ENCODE measurements around the gene CACNA2D3. TPM values are rescaled to one million over a fixed set of nuclear protein-coding genes. Genes with fewer than 3 reads are reported as not detected.

Gene CACNA2D3
- polyA plus RNA-seq, 1 donor from 2014 or later, result 26.2 TPM

DNA sequence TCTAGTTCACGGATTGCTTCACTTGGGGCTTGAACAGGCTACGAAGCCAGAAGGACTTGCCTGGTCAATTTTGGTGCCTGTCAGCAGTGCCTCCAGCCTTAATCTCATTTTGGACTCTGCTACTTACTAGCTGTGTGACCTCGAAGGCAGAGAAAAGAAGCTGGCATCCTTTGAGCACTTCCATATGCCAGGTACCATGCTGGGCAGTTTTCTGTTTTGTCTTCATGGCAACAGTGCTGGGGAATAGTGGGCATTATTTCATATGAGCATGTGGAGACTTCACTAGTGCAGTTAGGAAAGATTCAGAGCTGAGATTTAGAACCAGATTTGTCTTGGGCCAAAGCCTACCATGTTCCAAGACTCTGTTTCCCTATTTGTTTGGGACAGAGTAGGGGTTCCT, 713.3 kb downstream of the CACNA2D3 start:
- Histone ChIP-seq H3K79me2 (replicated peaks; ENCODE audit: insufficient read depth, low read length) (no peaks in the 10 kb centered on the region), H3K27me3 (ENCODE audit: insufficient read depth, low read depth, low read length) (no peaks in the 10 kb centered on the region), H3K9me3 (ENCODE audit: low read length) (no peaks in the 10 kb centered on the region), H2AFZ (ENCODE audit: low read depth, low read length) (no peak overlapping the region), H3K9ac (ENCODE audit: low read length) (no peak overlapping the region), H3F3A (ENCODE audit: insufficient read depth, low read length, poor library complexity, severe bottlenecking) (no peaks in the 10 kb centered on the region), H4K20me1 (ENCODE audit: insufficient read depth) (no peaks in the 10 kb centered on the region), H3K4me3 (ENCODE audit: low read length) (no peak overlapping the region), H3K4me2 (ENCODE audit: low read length) (no peak overlapping the region), H3K9me2 (ENCODE audit: insufficient read depth, low read length) (no peaks in the 10 kb centered on the region), H3K36me3 (ENCODE audit: insufficient read depth, low read length) (no peaks in the 10 kb centered on the region), H3K27ac (ENCODE audit: low read length) (no peak overlapping the region)
- TF ChIP-seq POLR2AphosphoS5 (IDR thresholded peaks at IDR 0.05), result no peak
- no peak for TF ChIP-seq RAD21 (conservative IDR thresholded peaks at IDR 0.05)
- TF ChIP-seq TAF1 (IDR thresholded peaks at IDR 0.05; ENCODE audit: low read depth), result no peak
- TF ChIP-seq, protein P1, sequence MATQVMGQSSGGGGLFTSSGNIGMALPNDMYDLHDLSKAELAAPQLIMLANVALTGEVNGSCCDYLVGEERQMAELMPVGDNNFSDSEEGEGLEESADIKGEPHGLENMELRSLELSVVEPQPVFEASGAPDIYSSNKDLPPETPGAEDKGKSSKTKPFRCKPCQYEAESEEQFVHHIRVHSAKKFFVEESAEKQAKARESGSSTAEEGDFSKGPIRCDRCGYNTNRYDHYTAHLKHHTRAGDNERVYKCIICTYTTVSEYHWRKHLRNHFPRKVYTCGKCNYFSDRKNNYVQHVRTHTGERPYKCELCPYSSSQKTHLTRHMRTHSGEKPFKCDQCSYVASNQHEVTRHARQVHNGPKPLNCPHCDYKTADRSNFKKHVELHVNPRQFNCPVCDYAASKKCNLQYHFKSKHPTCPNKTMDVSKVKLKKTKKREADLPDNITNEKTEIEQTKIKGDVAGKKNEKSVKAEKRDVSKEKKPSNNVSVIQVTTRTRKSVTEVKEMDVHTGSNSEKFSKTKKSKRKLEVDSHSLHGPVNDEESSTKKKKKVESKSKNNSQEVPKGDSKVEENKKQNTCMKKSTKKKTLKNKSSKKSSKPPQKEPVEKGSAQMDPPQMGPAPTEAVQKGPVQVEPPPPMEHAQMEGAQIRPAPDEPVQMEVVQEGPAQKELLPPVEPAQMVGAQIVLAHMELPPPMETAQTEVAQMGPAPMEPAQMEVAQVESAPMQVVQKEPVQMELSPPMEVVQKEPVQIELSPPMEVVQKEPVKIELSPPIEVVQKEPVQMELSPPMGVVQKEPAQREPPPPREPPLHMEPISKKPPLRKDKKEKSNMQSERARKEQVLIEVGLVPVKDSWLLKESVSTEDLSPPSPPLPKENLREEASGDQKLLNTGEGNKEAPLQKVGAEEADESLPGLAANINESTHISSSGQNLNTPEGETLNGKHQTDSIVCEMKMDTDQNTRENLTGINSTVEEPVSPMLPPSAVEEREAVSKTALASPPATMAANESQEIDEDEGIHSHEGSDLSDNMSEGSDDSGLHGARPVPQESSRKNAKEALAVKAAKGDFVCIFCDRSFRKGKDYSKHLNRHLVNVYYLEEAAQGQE (IDR thresholded peaks at IDR 0.05; ENCODE audit: borderline replicate concordance), result no peak
- TF ChIP-seq MXI1 (conservative IDR thresholded peaks at IDR 0.05; ENCODE audit: poor library complexity, severe bottlenecking), result no peak
- no peak for TF ChIP-seq SMC3 (conservative IDR thresholded peaks at IDR 0.05; ENCODE audit: poor library complexity)

- Histone ChIP-seq H3K9me2 (ENCODE audit: insufficient read depth, low read length) (no peaks in the 10 kb centered on the region), H3K27ac (ENCODE audit: low read length) (no peak overlapping the region), H2AFZ (ENCODE audit: low read depth, low read length) (no peak overlapping the region), H3K4me2 (ENCODE audit: low read length) (no peak overlapping the region), H3K9ac (ENCODE audit: low read length) (no peak overlapping the region), H3K36me3 (ENCODE audit: insufficient read depth, low read length) (no peaks in the 10 kb centered on the region), H3F3A (ENCODE audit: insufficient read depth, low read length, poor library complexity, severe bottlenecking) (no peaks in the 10 kb centered on the region), H4K20me1 (ENCODE audit: insufficient read depth) (no peaks in the 10 kb centered on the region), H3K9me3 (ENCODE audit: low read length) (no peaks in the 10 kb centered on the region), H3K27me3 (ENCODE audit: insufficient read depth, low read depth, low read length) (no peaks in the 10 kb centered on the region), H3K79me2 (replicated peaks; ENCODE audit: insufficient read depth, low read length) (no peaks in the 10 kb centered on the region), H3K4me3 (ENCODE audit: low read length) (no peak overlapping the region)
- TF ChIP-seq SMC3 (conservative IDR thresholded peaks at IDR 0.05; ENCODE audit: poor library complexity) (no peak), MXI1 (conservative IDR thresholded peaks at IDR 0.05; ENCODE audit: poor library complexity, severe bottlenecking) (no peak)
- TF ChIP-seq, protein P2, sequence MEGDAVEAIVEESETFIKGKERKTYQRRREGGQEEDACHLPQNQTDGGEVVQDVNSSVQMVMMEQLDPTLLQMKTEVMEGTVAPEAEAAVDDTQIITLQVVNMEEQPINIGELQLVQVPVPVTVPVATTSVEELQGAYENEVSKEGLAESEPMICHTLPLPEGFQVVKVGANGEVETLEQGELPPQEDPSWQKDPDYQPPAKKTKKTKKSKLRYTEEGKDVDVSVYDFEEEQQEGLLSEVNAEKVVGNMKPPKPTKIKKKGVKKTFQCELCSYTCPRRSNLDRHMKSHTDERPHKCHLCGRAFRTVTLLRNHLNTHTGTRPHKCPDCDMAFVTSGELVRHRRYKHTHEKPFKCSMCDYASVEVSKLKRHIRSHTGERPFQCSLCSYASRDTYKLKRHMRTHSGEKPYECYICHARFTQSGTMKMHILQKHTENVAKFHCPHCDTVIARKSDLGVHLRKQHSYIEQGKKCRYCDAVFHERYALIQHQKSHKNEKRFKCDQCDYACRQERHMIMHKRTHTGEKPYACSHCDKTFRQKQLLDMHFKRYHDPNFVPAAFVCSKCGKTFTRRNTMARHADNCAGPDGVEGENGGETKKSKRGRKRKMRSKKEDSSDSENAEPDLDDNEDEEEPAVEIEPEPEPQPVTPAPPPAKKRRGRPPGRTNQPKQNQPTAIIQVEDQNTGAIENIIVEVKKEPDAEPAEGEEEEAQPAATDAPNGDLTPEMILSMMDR (IDR thresholded peaks at IDR 0.05; ENCODE audit: poor library complexity, severe bottlenecking), result no peak
Observed at GRCh38 chr3:54836871-54837270, 714.5 kb downstream of the CACNA2D3 start.

DNA sequence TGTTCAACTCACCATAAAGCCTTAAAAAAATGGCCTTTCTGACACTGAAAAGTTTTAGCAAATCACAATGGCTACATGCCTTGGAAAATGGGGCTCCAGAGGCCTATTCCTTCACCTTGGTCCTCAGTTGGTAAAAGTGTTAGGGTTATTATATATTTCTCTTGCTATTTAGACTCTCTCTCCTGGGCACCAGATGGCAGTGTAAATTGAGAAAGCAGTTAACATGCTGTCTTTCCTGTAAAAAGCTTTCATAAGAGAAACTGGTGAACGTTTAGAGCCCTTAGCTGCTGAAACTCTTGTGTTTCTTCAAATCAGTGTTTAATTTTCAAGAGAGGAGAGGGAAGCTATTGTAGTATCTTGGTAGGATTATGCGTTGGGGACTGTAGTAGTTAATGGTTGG, 715.6 kb downstream of the CACNA2D3 start:
- no peaks in the 10 kb centered on the region for H3K36me3 ChIP-seq (ENCODE audit: insufficient read depth, low read length)
- no peaks in the 10 kb centered on the region for H3K79me2 ChIP-seq (replicated peaks; ENCODE audit: insufficient read depth, low read length)
- no peak for TF ChIP-seq POLR2AphosphoS5 (IDR thresholded peaks at IDR 0.05)
- TF ChIP-seq, protein P2 (IDR thresholded peaks at IDR 0.05; ENCODE audit: poor library complexity, severe bottlenecking), result peak; percentile 49
- TF ChIP-seq, protein P1 (IDR thresholded peaks at IDR 0.05; ENCODE audit: borderline replicate concordance), result no peak
- TF ChIP-seq EP300 (conservative IDR thresholded peaks at IDR 0.05; ENCODE audit: poor library complexity, severe bottlenecking), result no peak
- no peak for TF ChIP-seq TAF1 (IDR thresholded peaks at IDR 0.05; ENCODE audit: low read depth)
- no peak for TF ChIP-seq EZH2 (IDR thresholded peaks at IDR 0.05; ENCODE audit: borderline replicate concordance, insufficient read depth, low read length, poor library complexity, severe bottlenecking)
- TF ChIP-seq SMC3 (conservative IDR thresholded peaks at IDR 0.05; ENCODE audit: poor library complexity), result peak; percentile 41
- TF ChIP-seq RAD21 (conservative IDR thresholded peaks at IDR 0.05), result peak; percentile 47
- TF ChIP-seq MXI1 (conservative IDR thresholded peaks at IDR 0.05; ENCODE audit: poor library complexity, severe bottlenecking), result no peak
- no peak overlapping the region for H3K4me2 ChIP-seq (ENCODE audit: low read length)
- H3K9ac ChIP-seq (ENCODE audit: low read length), result no peak overlapping the region
- H3F3A ChIP-seq (ENCODE audit: insufficient read depth, low read length, poor library complexity, severe bottlenecking), result no peaks in the 10 kb centered on the region
- no peaks in the 10 kb centered on the region for H3K9me3 ChIP-seq (ENCODE audit: low read length)
- no peak overlapping the region for H3K4me3 ChIP-seq (ENCODE audit: low read length)
- no peaks in the 10 kb centered on the region for H3K9me2 ChIP-seq (ENCODE audit: insufficient read depth, low read length)
- no peak overlapping the region for H3K27ac ChIP-seq (ENCODE audit: low read length)
- H3K27me3 ChIP-seq (ENCODE audit: insufficient read depth, low read depth, low read length), result no peaks in the 10 kb centered on the region
- H4K20me1 ChIP-seq (ENCODE audit: insufficient read depth), result no peaks in the 10 kb centered on the region
- H2AFZ ChIP-seq (ENCODE audit: low read depth, low read length), result no peak overlapping the region

Data from neural cell (in vitro differentiated cells).